GM12875 (cell line): Measurements from ENCODE around the gene ZDHHC17.

Experiments used
- H3K4me3 ChIP-seq: one replicate; pipeline ENCODE4 v1.5.1; 2011; ENCODE audit warnings: low read depth, low read length, control low read depth
- TF ChIP-seq, protein P1 (sequence below): IDR thresholded peaks from 2 replicates; pipeline ENCODE4 v1.5.1; 2011; ENCODE audit warnings: low read depth, mild to moderate bottlenecking, control low read depth, inconsistent platforms, low read length, moderate library complexity, borderline replicate concordance; ENCODE audit not compliant: insufficient read depth

ZDHHC17 gene

DNA sequence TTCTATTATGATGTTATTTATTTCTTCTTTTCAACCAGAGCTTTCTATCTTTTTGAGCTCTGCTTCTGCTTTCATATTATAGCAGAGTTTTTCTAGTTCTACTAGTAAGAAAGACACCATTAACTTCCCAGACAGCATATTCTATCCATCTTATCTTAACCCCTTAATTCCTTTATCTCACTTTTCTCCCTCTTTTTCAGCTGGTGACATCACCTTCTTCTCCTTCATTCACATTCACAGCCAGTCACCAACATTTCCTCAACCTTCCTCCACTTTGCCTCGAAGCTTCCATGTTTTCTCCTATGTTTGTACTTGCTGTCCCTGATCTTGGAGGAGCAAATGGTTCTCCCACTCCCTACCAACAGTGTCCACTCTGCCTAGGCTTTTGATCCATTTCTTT, 118.5 kb downstream of the ZDHHC17 start:
- TF ChIP-seq, protein P1, sequence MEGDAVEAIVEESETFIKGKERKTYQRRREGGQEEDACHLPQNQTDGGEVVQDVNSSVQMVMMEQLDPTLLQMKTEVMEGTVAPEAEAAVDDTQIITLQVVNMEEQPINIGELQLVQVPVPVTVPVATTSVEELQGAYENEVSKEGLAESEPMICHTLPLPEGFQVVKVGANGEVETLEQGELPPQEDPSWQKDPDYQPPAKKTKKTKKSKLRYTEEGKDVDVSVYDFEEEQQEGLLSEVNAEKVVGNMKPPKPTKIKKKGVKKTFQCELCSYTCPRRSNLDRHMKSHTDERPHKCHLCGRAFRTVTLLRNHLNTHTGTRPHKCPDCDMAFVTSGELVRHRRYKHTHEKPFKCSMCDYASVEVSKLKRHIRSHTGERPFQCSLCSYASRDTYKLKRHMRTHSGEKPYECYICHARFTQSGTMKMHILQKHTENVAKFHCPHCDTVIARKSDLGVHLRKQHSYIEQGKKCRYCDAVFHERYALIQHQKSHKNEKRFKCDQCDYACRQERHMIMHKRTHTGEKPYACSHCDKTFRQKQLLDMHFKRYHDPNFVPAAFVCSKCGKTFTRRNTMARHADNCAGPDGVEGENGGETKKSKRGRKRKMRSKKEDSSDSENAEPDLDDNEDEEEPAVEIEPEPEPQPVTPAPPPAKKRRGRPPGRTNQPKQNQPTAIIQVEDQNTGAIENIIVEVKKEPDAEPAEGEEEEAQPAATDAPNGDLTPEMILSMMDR, result no peak
- H3K4me3 ChIP-seq, result no peak overlapping the region

DNA sequence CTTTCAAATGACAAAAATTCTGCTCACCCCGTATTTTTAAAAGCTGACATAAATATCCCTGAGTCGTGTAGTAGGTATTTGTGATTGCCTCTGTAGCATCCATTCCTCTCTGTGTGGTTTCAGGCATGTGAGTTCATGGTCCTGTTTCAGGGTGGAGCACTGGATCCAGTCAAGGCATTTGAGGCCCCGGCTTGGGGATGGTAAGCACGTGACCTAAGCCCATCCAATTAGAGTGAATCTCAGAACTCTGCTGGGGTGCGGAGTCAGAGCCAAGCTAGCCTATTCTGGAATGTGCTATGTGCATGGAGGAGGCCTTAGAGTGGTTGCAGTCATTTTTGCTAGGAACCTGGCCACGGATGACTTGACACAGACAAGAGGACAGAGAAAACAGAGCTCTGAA, 119.2 kb downstream of the ZDHHC17 start:
- TF ChIP-seq, protein P1, result no peak
- no peak overlapping the region for H3K4me3 ChIP-seq

DNA sequence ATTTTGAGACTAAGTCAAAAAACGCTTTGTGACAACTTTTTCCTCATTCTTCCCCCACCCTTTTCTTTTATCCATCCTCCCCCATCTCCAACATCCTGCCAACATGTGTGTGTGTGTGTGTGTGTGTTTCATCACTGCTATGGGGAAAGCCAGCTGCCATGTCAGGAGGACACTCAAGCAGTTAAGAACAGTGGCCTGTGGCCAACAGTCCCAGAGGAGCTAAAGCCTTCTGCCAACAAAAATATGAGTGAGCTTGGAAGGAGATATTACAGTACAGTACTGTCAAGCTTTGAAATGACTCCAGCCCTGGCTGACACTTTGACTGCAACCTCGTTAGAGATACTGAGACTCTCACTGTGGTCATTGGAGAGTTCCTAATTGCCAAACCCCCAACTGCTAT, 119.9 kb downstream of the ZDHHC17 start:
- H3K4me3 ChIP-seq, result no peak overlapping the region

DNA sequence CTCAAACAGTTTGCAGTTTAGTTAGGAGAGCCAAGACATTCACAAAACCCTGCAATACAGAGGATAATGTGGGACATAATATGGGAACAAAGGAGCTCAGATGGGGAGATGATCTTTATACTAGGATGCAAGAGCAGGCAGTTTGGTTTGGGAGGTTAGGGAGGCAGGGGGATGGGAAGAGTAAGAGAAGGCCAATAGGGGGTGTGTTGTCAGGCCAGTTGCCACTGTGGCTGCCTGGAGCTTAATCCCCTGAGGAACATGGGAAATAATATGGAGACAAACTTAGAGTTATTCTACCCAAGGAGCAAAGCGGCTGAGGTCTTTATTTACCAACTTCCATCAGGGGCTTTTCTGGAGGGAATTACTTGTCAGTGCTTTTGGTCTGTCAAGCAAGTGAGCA, 124.9 kb downstream of the ZDHHC17 start:
- H3K4me3 ChIP-seq, result no peak overlapping the region
- TF ChIP-seq, protein P1, result no peak

More for the DNA sequence above, 119.9 kb downstream of the ZDHHC17 start:
- TF ChIP-seq, protein P1, result no peak

DNA sequence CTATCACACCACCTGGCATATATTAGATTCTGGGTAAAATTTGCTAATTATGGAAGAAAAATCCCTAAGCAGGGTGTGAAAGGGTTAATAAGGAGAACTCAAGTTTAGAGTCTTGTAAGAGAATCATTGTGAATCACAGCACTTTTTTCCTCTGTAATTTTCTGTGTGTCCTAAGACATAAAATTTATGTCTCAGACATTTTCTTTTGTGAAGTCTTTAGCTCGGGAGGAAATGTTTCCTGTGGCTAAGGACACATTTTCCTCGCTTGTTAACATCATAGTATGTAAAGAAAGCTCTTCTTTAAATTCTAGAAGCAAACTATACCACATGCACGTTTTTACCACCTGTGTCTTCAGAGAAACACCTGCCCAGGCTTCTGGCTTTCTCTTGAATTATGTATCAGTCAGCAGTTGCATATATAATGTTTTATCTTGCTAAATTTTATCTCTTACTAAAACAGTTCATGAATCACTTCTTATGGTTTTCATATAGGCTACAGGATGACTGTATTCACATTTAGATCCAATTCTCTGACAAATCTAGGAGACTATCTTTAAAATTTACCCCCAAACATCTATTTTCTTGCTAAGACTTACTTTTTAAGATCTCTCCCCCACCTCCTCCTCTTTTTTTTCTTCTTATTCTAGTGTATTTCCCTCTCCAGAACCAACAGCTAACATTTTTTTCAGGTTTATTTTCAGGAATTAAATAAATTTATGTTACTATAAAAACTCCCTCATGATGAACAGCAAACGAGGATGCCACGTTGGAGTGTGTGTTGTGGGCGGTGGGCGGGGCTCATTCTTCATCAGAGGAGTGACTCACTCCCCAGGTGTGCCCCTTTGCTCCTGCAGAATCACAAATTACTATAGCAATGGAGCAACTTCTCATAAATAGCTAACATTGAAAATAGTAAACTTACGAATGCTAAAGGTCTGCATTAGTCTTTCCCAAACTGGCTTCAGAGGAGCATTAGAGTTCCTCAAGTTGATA, 126.5 kb downstream of the ZDHHC17 start:
- TF ChIP-seq, protein P1, result no peak
- H3K4me3 ChIP-seq, result no peak overlapping the region

DNA sequence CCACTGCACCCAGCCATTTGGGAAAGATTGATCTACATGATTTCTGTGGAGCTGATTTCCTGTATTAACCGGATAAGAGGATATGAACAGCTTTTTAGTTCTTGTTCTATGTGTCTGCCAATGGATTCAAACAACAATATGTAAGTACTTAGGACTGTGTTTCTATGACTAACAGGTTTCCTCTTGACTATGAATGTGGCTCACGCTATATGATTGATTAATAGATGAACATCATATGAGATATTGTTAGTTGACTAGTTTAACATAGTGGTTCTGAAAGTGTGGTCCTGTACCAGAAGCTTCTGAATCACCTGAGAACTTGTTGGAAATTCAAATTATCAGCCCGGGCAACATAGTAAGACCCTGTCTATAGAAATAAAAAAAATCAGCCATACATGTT, 127.7 kb downstream of the ZDHHC17 start:
- TF ChIP-seq, protein P1, result no peak

DNA sequence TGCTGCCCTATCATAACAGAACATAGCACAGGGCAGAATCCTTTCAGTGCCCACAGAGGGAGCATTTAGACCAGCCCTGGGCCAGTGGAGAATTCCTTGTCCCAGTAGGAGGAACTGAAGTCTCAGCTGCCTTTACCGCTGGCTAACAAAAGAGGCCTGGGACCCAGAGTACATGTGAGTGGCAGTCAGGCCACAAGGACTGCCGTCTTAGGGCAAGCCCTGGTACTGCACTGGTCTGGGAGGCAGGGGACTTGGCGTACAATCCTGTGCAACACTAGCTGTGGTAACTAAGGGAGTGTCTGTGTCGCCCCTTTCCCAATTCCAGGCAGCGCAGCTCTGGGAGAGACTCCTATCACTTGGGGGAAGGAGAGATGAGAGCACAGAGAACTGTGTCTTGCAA, 131.9 kb downstream of the ZDHHC17 start:
- H3K4me3 ChIP-seq, result no peak overlapping the region
- TF ChIP-seq, protein P1, result no peak

More for the DNA sequence above, 127.7 kb downstream of the ZDHHC17 start:
- no peak overlapping the region for H3K4me3 ChIP-seq
